ENCODE results near the gene GPN3. TPM values are rescaled to one million over a fixed set of nuclear protein-coding genes. Genes with fewer than 3 reads are reported as not detected.
"Not testable (repeated sequence)": the region's sequence is repeated elsewhere in the genome, so short reads cannot be mapped to it uniquely, and the experiment has no call there.

Gene GPN3
- 31.1 TPM for polyA plus RNA-seq

DNA sequence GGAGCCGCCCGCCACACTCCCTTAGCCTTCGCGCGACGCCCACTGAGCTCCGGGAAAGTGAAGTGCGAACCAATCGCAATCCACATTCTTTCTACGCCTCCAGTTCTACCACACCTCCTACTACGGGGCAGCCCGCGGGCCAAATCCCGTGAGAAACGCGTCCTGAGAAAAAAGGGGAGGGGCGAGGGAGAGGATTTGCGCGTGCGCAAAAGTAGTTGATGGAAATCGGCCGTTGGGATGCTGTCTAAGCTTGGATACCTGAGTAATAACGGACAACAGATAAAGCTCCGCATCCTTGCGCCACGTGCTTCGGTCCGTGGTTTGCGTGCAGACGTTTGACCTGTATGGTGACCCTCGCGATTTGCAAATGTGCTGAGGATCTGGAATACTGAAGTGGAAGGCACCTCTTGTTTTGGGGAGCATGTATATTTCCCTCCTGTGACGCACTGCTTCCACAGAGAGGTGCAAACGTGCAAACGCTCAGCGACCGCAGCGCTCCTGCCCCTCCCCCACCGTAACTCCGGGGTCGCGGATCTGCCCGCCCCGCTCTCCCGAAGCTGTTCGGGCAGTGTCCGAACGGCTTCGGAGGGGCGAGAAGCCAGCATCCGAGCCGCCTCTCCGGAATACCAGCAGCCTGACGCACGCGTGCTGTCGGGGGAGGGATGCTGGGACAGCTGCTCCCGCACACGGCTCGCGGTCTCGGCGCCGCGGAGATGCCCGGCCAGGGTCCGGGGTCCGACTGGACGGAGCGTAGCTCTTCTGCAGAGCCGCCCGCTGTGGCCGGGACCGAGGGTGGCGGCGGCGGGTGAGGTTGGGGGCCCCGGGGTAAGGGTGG, at the start of gene GPN3, which contains the start of gene FAM216A:
Gene GPN3 (minus strand): TSS at position 44 of the 835 bp plus-strand sequence. CDS start 54 bp downstream, outside the sequence.
Gene FAM216A (plus strand): TSS at position 632 of the 835 bp plus-strand sequence. CDS start 31 bp downstream, at position 663.
- H3K27me3 Mint-ChIP-seq: peaks cover 3% of the 10 kb centered on the region
- H3K4me1 Mint-ChIP-seq: peaks cover 13 to 31% (median 22%) of the 10 kb centered on the region in 3 donors
- peak within 1 kb of the TSS; percentile 91 to 100 (median 98) for H3K4me3 Mint-ChIP-seq
- H3K27ac Mint-ChIP-seq: peak within 1 kb of the TSS; percentile 79 to 93 (median 85)
- no peaks in the 10 kb centered on the region for H3K36me3 Mint-ChIP-seq
- H3K9me3 Mint-ChIP-seq: no peaks in the 10 kb centered on the region

DNA sequence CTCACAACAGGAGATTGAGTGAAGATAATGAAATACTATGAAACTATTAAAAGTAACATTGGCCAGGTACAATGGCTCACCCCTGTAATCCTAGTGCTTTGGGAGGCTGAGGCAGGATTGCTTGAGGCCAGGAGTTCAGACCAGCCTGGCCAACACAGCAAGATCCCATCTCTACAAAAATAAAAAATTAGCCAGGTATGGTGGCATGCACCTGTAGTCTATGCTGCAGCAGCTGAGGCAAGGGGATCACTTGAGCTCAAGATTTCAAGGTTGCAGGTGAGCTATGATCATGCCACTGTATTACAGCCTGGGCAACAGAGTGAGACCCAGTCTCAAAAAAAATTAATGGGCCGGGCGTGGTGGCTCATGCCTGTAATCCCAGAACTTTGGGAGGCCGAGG, 48.9 kb upstream of the GPN3 start:
- Mint-ChIP-seq H3K27ac (no peak overlapping the region), H3K36me3 (no peaks in the 10 kb centered on the region), H3K9me3 (no peaks in the 10 kb centered on the region), H3K4me1 (peaks cover 0 to 2% (median 0%) of the 10 kb centered on the region in 3 donors), H3K4me3 (no peak overlapping the region), H3K27me3 (no peaks in the 10 kb centered on the region)

DNA sequence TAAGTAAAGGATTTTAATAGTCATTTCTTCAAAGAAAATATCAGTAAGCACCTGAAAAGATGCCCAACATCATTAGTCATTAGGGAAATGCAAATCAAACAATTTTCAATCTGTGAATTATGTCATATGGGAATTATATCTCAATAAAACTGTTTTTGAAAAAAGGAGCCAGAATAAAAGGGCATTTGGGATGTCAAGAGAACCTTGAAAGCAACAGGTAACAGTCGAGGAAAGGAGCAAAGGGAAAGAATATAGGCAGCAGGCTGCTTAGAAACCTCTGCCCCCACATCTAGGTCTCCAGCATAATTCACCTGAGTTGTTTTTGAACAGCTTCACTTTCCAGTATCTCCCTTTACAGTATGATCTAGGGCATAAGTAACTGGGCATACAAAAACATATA, 46.3 kb upstream of the GPN3 start:
- Mint-ChIP-seq H3K4me1 (peaks cover 0 to 2% (median 0%) of the 10 kb centered on the region in 3 donors), H3K9me3 (no peaks in the 10 kb centered on the region), H3K4me3 (no peak overlapping the region), H3K27ac (no peak overlapping the region), H3K36me3 (no peaks in the 10 kb centered on the region), H3K27me3 (no peaks in the 10 kb centered on the region)

- Mint-ChIP-seq H3K27ac (no peak overlapping the region), H3K4me3 (no peak overlapping the region), H3K4me1 (peaks cover 0 to 2% (median 0%) of the 10 kb centered on the region in 3 donors), H3K27me3 (no peaks in the 10 kb centered on the region), H3K9me3 (no peaks in the 10 kb centered on the region), H3K36me3 (no peaks in the 10 kb centered on the region)
Measured at GRCh38 chr12:110513842-110514241, 45.8 kb upstream of the GPN3 start.

DNA sequence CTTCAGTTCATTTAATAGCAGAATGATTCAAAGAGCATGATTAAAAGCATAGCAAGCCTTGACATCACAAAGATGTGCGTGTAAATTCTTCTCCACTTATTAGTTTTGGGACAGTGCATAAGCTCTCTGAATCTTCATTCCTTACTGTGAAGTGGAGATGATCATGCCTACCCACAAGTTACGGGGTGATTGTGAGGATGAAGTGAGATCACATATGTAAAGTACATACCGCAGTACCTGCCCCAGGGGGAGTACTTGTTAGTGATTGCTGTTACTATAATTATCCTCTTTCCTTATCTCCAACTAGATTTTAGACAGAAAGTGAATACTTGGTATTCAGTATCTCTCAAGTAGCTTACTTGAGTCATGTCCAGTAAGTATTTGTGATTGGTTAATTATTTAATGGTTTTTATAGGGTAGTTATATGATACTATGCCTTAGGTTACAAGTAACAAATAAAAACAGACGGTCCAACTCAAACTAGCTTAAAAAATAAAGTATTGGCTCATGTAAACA, 40.1 kb upstream of the GPN3 start:
- H3K27ac Mint-ChIP-seq: no peak overlapping the region
- H3K4me1 Mint-ChIP-seq: peaks cover 0 to 6% (median 2%) of the 10 kb centered on the region in 3 donors
- H3K4me3 Mint-ChIP-seq: no peak overlapping the region
- H3K9me3 Mint-ChIP-seq: no peaks in the 10 kb centered on the region
- no peaks in the 10 kb centered on the region for H3K27me3 Mint-ChIP-seq
- H3K36me3 Mint-ChIP-seq: no peaks in the 10 kb centered on the region

- H3K4me1 Mint-ChIP-seq: peaks cover 12 to 20% (median 13%) of the 10 kb centered on the region in 3 donors
- peak overlapping the region in 2 of 3 donors; percentile 10 to 19 for H3K27ac Mint-ChIP-seq
- H3K4me3 Mint-ChIP-seq: peak overlapping the region in 1 of 4 donors; percentile 64
- H3K9me3 Mint-ChIP-seq: no peaks in the 10 kb centered on the region
- H3K36me3 Mint-ChIP-seq: peaks cover 5% of the 10 kb centered on the region
- H3K27me3 Mint-ChIP-seq: peaks cover 2% of the 10 kb centered on the region
Measured at GRCh38 chr12:110505332-110505731, 37.3 kb upstream of the GPN3 start.

DNA sequence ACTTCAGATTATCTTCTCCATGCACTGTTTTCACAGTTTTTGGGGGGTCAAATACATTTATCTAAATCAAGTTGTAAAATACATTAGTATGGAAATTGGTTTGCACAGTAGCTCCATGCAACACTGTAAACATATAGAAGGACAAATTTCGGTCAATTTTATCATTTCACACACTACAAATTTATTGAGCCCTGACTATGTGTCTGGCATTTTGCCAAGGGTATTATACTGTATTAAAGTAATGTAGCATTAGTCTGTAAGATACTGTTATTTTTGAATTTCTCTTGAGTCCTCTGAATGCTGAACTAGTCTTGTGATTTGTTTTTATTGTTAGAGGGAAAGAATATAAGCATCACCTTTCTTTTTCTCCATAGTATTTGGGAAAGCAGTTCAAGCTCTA, 35.4 kb upstream of the GPN3 start:
- Mint-ChIP-seq H3K4me1 (peaks cover 13 to 30% (median 16%) of the 10 kb centered on the region in 3 donors), H3K4me3 (peak overlapping the region in 2 of 4 donors; percentile 43 to 60), H3K27me3 (peaks cover 2% of the 10 kb centered on the region)

GRCh38 chr12:110501752-110502738, 34.0 kb upstream of the GPN3 start, which contains the start of the genes RAD9B and VPS29:
Gene RAD9B, plus strand, starts transcription at chr12:110502331. Its CDS starts 7 bp downstream, at chr12:110502338.
Gene VPS29, minus strand, starts transcription at chr12:110502111. Its CDS starts 60 bp downstream, at chr12:110502051.
- H3K27ac Mint-ChIP-seq: peak within 1 kb of the TSS; percentile 91 to 98 (median 96)
- H3K9me3 Mint-ChIP-seq: no peaks in the 10 kb centered on the region
- H3K4me3 Mint-ChIP-seq: peak within 1 kb of the TSS; percentile 92 to 99 (median 98)
- peaks cover 2% of the 10 kb centered on the region for H3K27me3 Mint-ChIP-seq
- H3K36me3 Mint-ChIP-seq: peaks cover 5% of the 10 kb centered on the region
- H3K4me1 Mint-ChIP-seq: peaks cover 13 to 26% (median 16%) of the 10 kb centered on the region in 3 donors

More for the DNA sequence above, 35.4 kb upstream of the GPN3 start:
- H3K27ac Mint-ChIP-seq: peak overlapping the region in 1 of 3 donors; percentile 91
- H3K36me3 Mint-ChIP-seq: peaks cover 5% of the 10 kb centered on the region
- H3K9me3 Mint-ChIP-seq: no peaks in the 10 kb centered on the region

GRCh38 chr12:110501399-110501751, 33.3 kb upstream of the GPN3 start:
- H3K4me1 Mint-ChIP-seq: peaks cover 13 to 26% (median 16%) of the 10 kb centered on the region in 3 donors
- H3K36me3 Mint-ChIP-seq: peaks cover 5% of the 10 kb centered on the region
- peak overlapping the region; percentile 91 to 98 (median 96) for H3K27ac Mint-ChIP-seq
- peak overlapping the region; percentile 92 to 99 (median 98) for H3K4me3 Mint-ChIP-seq
- H3K9me3 Mint-ChIP-seq: no peaks in the 10 kb centered on the region
- peaks cover 2% of the 10 kb centered on the region for H3K27me3 Mint-ChIP-seq

- Mint-ChIP-seq H3K27me3 (peaks cover 2% of the 10 kb centered on the region), H3K9me3 (no peaks in the 10 kb centered on the region), H3K36me3 (peaks cover 5% of the 10 kb centered on the region), H3K4me1 (peaks cover 13 to 26% (median 16%) of the 10 kb centered on the region in 3 donors), H3K4me3 (peak overlapping the region in 3 of 4 donors; percentile 23 to 63 (median 39)), H3K27ac (peak overlapping the region in 2 of 3 donors; percentile 33 to 50)
Measured at GRCh38 chr12:110498984-110499706, 31.1 kb upstream of the GPN3 start.

- Mint-ChIP-seq H3K4me3 (no peak overlapping the region), H3K27ac (no peak overlapping the region), H3K9me3 (no peaks in the 10 kb centered on the region), H3K4me1 (no peaks in the 10 kb centered on the region), H3K27me3 (no peaks in the 10 kb centered on the region), H3K36me3 (peaks cover 2% of the 10 kb centered on the region)
Measured at GRCh38 chr12:110475426-110475825, 7.4 kb upstream of the GPN3 start.

- peaks cover 13 to 31% (median 25%) of the 10 kb centered on the region in 3 donors for H3K4me1 Mint-ChIP-seq
- H3K27ac Mint-ChIP-seq: peak overlapping the region; percentile 79 to 93 (median 85)
- no peaks in the 10 kb centered on the region for H3K9me3 Mint-ChIP-seq
- peaks cover 3% of the 10 kb centered on the region for H3K27me3 Mint-ChIP-seq
- H3K4me3 Mint-ChIP-seq: peak overlapping the region; percentile 91 to 100 (median 98)
- peaks cover 1% of the 10 kb centered on the region for H3K36me3 Mint-ChIP-seq
Measured at GRCh38 chr12:110467847-110468213, 227 bp downstream of the GPN3 start.

GRCh38 chr12:110466791-110467190, 1.3 kb downstream of the GPN3 start:
- Mint-ChIP-seq H3K27ac (peak overlapping the region; percentile 18 to 69 (median 59)), H3K27me3 (peaks cover 3% of the 10 kb centered on the region), H3K4me3 (peak overlapping the region; percentile 9 to 78 (median 35)), H3K36me3 (peaks cover 1% of the 10 kb centered on the region), H3K9me3 (no peaks in the 10 kb centered on the region), H3K4me1 (peaks cover 17 to 35% (median 27%) of the 10 kb centered on the region in 3 donors)

- peak overlapping the region in 2 of 3 donors; percentile 2 to 67 for H3K27ac Mint-ChIP-seq
- H3K27me3 Mint-ChIP-seq, H3K9me3 Mint-ChIP-seq, H3K36me3 Mint-ChIP-seq: not testable (repeated sequence)
- peaks cover 17 to 35% (median 27%) of the 10 kb centered on the region in 3 donors for H3K4me1 Mint-ChIP-seq
- peak overlapping the region in 2 of 4 donors; percentile 32 to 72 for H3K4me3 Mint-ChIP-seq
Measured at GRCh38 chr12:110465765-110466164, 2.3 kb downstream of the GPN3 start.
